Measurements from ENCODE around the gene IHH. TPM values are rescaled to one million over a fixed set of nuclear protein-coding genes. Genes with fewer than 3 reads are reported as not detected.
A peak's percentile ranks its signal among the peaks of the same experiment; 100 is the strongest.

Gene IHH
- total RNA-seq (2014; rRNA removed; shearing (Covaris generic)), result 0.10 TPM in 1 of 2 replicates, not detected in the other

DNA sequence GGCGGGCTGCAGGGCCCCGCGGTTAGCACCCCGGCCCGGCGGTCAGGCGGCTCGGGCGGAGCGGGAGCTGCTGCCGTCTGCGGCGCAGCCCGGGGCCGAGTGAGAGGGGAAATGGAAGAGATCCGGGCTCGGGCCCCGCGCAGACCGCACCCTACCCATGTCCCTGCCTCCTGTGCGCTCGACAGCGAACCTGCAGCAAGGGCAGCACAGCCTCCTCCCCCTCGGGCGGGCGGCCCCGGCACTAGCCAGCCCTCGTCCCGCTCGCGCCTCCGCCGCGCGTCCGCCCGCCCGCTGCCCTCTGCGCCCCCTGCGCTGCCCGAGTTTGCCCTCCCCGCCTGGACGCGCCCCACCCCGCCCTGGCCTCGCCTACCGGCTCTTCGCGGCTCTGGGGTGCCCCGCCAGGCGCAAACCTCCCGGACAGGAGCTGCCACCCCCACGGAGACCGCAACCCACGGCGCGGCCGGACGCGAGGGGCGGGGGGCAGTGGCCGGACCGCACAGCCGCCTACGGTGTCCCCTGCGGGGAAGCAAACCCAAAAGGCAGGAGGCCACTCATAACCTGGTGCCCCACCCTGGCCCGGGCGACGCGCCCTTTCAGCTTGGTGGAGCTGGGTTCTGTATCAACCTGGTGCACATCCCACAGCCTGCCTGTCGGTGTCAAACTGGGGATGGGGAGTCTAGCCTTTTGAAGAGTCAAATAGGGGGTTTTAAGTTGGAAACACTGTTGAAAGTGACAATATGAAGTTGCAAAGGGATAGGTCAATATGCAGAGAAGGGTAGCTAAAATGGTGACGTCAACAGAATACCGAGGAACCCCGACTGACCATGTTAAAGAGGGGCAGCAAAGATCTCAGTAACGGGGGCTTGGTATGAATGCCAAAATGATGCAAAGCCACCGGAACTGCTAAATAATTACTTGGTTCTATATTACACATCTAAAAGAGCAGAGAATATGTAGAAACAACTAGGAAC, at the start of gene IHH:
Gene IHH, minus strand, starts transcription at position 101 of the 971 bp plus-strand sequence. CDS start 454 bp downstream, outside the sequence.
- no peaks in the 10 kb centered on the region for H3K4me1 ChIP-seq
- no peaks in the 10 kb centered on the region for H3K36me3 ChIP-seq
- no peak within 1 kb of the TSS for H3K4me3 ChIP-seq
- H3K27ac ChIP-seq, result no peak within 1 kb of the TSS
- no peak for DNase-seq
- no peaks in the 10 kb centered on the region for H3K9me3 ChIP-seq (replicated peaks)
- H3K27me3 ChIP-seq, result no peaks in the 10 kb centered on the region

DNA sequence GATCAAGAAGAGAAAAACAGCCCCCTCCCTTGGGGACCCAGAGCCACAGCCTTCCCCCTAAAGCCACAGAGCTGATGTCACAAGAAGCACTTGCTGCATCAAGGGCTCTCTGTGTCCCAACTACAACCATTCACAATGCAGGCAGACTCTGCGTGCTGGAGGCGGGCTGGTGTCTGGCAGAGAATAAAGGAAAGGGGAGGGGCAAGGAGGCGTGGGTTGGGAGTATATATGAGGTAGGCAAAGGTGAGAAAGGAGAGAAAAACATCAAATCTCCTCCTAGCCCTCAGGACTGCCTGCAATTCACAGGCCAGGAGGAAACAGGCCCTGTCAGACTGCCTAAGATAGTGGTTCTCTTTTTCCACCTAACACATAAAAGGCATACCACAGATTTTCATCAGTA, 48.8 kb upstream of the IHH start:
- DNase-seq, result no peak
- H3K36me3 ChIP-seq, result no peaks in the 10 kb centered on the region
- H3K27me3 ChIP-seq, result no peaks in the 10 kb centered on the region
- no peaks in the 10 kb centered on the region for H3K9me3 ChIP-seq (replicated peaks)
- H3K27ac ChIP-seq, result no peak overlapping the region
- no peak overlapping the region for H3K4me3 ChIP-seq
- H3K4me1 ChIP-seq, result no peaks in the 10 kb centered on the region

DNA sequence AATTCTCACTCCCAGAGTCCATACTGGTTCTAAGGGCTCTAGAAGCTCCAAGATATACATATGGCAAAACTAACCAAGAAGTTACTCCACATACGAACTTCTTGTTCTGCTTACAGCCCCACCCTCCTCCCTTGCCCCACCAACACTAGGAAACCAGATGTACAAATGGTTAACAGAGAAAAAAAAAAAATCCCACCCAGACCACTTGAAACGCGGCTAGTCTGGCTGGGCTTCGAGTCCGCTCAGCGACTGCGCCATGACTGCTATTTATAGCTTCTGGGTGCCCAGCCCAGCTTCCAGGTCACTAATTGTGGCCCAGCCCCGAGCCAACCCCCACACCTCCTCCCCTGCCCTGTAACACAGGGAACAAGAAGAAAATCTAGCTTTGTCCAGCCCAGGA, 47.0 kb upstream of the IHH start:
- Histone ChIP-seq H3K9me3 (replicated peaks) (no peaks in the 10 kb centered on the region), H3K4me3 (no peak overlapping the region), H3K4me1 (no peaks in the 10 kb centered on the region), H3K36me3 (no peaks in the 10 kb centered on the region), H3K27me3 (no peaks in the 10 kb centered on the region), H3K27ac (no peak overlapping the region)
- no peak for DNase-seq

DNA sequence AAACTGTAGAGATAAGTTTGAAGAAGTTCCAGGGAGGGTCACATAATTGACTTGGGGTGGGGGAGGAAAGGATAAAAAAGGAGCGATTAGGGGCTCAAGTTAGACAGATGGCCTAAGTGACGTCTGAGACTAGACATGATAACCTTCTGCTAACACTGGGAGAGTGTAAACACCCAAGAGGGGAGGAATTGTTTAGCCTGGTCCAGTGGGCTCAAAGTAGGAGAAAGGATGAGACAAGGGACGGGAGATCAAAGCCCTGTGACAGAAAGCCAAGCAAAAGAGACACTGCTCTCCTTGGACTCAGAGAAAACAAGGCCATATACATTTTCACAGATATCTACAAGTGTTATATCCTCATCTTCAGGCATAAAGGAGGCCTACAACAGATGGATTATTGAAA, 45.5 kb upstream of the IHH start:
- no peak overlapping the region for H3K27ac ChIP-seq
- no peak for DNase-seq
- H3K27me3 ChIP-seq, result no peaks in the 10 kb centered on the region
- H3K36me3 ChIP-seq, result no peaks in the 10 kb centered on the region
- H3K4me1 ChIP-seq, result no peaks in the 10 kb centered on the region
- H3K9me3 ChIP-seq (replicated peaks), result no peaks in the 10 kb centered on the region
- H3K4me3 ChIP-seq, result no peak overlapping the region

DNA sequence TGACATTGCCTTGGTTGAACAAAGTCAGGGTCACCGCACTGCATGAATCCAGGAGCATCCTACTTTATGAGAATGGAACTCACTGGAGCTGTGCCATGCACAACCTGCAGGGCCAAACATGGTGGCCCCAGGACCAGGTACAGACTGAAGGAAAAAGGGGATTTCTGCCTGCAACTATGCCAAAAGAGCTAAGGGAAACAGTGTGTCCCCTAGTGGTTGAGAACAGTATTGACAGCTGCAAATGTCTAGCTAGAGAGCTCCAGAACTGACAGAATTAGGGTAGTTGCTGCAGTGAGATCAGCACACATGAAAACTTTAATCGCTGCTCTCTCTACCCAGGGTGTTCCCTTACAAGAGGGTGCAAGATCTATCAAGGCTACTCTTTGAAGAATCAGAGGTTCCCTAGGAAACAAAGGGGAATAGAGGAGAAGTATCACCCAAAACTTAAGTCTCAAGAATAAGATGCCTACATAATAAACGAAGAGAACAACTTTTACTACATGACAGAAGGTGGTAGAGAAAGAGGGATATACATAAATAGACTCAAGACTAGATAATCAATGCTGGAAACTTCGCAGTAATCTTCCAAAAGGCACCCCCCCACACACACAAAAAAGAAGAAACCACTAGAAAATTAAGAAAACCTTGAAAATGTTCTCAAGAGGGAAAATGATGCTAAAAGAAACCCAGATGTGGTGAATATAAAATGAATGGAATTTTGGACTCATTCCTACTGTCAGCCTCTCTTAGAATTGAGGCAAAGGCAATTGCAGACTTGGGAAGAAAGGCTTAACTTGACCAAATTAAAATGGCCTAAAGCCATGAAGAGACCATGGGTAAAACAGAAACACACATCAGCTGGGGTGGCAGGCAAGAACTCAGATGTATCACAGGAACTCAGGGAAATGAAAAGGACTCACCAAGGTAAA, 43.6 kb upstream of the IHH start:
- Histone ChIP-seq H3K27me3 (no peaks in the 10 kb centered on the region), H3K27ac (no peak overlapping the region), H3K36me3 (no peaks in the 10 kb centered on the region), H3K9me3 (replicated peaks) (no peaks in the 10 kb centered on the region), H3K4me3 (no peak overlapping the region), H3K4me1 (no peaks in the 10 kb centered on the region)
- peak; percentile 44 to 81 for DNase-seq

DNA sequence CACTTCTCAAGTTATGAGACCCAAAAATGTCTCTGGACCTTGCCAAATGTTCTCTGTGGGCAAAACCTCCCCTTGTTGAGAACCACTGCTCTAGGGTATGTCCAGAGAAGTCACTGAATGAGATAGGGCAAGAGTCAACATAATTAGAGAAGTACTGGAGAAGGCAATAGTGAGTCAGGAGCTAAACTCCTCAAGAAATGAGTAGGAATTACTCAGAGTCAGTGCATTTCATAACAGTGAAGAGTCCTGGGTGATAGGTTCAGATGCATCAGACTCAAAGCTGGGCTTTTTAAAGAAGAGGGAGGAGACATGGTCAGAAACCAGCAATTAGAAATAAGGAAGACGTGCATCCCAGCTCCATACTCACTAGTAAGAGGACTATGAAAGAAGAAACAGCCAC, 38.6 kb upstream of the IHH start:
- H3K27me3 ChIP-seq, result no peaks in the 10 kb centered on the region
- H3K36me3 ChIP-seq, result no peaks in the 10 kb centered on the region
- no peak for DNase-seq
- H3K4me3 ChIP-seq, result no peak overlapping the region
- no peak overlapping the region for H3K27ac ChIP-seq
- no peaks in the 10 kb centered on the region for H3K9me3 ChIP-seq (replicated peaks)
- H3K4me1 ChIP-seq, result peaks cover 8% of the 10 kb centered on the region

DNA sequence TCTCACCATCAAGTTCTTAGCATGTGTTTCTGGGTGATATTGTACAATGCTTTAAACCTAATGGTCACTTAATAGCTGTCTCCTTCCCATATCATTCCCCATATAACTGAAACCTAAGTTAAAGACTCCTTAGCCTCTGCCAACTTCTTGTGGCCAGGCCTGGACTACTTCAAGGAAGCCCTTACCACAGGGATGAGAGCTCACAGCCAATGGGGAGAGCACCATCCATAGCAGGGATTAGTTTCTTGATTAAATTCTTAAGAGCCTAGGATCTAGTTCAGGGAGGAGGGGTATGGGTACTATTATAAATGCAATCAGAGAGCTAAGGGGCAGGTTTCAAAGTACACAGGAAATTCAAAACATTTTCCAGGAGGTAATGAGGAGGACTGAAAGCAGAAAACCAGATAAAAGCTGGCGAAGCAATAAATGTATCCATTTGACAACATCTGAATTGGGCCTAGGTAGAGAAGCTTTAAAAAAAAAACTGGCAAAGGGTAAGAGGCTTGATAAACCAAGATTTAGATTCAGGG, 34.8 kb upstream of the IHH start:
- Histone ChIP-seq H3K27ac (no peak overlapping the region), H3K4me3 (no peak overlapping the region), H3K27me3 (no peaks in the 10 kb centered on the region), H3K9me3 (replicated peaks) (no peaks in the 10 kb centered on the region), H3K4me1 (peaks cover 18% of the 10 kb centered on the region), H3K36me3 (no peaks in the 10 kb centered on the region)
- no peak for DNase-seq

DNA sequence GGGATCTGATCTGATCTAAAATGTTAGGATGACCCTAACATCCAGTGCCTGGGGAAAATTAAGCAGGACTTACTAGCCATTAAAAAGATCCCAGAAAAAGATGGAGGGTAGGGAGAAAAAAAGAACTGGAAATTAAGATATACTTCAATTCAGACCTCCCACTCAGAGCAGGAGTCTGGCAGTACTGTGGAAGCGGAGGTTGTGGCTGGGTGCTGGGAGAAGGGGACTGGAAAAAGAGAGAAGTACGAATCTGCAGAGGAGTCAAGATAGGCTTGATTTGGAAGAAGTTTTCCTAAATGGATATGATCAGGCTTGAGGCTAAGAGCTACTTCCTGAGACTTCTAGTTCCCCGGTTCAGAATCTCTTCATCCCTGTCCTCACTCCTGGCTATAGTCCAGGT, 33.5 kb upstream of the IHH start:
- Histone ChIP-seq H3K4me3 (no peak overlapping the region), H3K27ac (no peak overlapping the region), H3K4me1 (peaks cover 18% of the 10 kb centered on the region), H3K9me3 (replicated peaks) (no peaks in the 10 kb centered on the region), H3K27me3 (no peaks in the 10 kb centered on the region), H3K36me3 (0 out of 2 replicates have a peak, but pooled peaks cover 2% of the 10 kb centered on the region)
- DNase-seq, result no peak

DNA sequence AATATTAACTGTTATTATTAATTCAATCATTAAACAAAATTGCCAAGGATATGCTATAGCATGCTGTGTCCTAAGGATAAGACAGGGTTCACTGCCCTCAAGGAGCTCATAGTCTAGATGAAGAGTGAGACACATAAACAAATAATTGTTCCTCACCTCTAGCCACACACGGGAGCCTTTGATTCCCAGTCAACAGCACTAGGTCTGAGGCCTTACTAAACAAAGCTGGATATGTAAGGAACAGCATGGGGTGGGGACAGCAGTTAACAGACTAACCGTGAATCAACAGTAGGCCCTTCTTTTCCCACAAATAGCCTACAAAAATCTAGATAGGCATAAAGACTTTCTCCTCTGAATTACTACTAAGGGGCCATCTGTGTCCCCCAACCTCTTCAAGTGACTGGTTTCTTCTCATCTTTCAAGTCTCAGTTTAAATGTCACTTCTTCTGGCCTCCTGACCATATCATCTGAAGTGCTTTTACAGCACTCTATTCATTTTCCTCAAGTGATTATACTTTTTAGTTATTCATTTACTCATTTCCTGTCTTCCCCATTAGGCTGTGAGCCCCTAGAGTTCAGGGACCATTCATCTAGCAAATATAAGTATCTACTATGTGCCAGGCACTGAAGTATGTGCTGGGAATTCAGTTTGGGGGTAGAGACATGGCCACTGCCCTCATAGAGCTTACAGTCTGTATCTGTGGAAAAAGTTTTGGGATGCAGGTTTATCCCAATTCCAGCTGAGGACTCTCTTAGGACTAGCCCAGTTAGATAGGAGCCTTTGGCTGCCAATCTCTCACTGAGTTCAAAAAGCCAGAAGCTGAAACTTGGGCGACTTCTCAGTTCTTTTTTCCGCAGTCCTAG, 29.9 kb upstream of the IHH start:
- Histone ChIP-seq H3K27ac (no peak overlapping the region), H3K27me3 (no peaks in the 10 kb centered on the region), H3K9me3 (replicated peaks) (0 out of 2 replicates have a peak, but pooled peaks cover 2% of the 10 kb centered on the region), H3K36me3 (0 out of 2 replicates have a peak, but pooled peaks cover 2% of the 10 kb centered on the region), H3K4me1 (peaks cover 40% of the 10 kb centered on the region), H3K4me3 (no peak overlapping the region)
- DNase-seq, result no peak

DNA sequence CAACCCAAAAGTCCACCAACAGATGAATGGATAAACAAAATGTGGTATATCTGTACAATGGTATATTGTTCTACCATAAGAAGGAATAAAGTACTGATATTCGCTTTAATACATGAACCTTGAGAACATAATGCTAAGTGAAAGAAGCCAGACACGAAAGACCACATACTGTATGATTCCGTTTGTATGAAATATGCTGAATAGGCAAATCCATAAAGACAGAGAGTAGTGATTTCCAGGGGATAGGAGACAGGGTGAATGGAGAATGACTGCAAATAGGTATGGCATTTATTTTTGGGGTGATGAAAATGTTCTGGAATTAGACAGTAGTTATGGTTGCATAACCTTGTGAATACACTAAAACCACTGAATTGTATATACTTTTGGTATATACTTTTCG, 28.6 kb upstream of the IHH start:
- Histone ChIP-seq H3K4me1 (peaks cover 40% of the 10 kb centered on the region), H3K27me3 (no peaks in the 10 kb centered on the region), H3K27ac (no peak overlapping the region), H3K36me3 (0 out of 2 replicates have a peak, but pooled peaks cover 2% of the 10 kb centered on the region), H3K9me3 (replicated peaks) (0 out of 2 replicates have a peak, but pooled peaks cover 2% of the 10 kb centered on the region), H3K4me3 (no peak overlapping the region)
- no peak for DNase-seq

DNA sequence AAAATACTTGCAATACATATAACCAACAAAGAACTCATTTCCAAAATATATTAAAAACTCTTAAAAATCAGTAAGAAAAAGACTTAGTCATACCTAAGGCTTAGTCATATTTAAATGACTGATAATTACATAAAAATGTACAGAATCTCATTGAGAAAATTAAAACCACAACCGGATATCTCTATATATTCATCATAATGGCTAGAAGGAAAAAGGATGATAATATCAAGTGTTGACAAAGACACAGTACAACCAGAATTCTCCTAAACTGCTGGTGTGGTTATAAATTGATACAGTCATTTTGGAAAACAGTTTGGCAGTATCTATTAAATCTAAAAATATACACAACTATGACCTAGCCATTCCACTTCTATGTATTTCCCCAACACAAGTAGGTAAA, 27.1 kb upstream of the IHH start:
- H3K9me3 ChIP-seq (replicated peaks), result 0 out of 2 replicates have a peak, but pooled peaks cover 2% of the 10 kb centered on the region
- H3K27ac ChIP-seq, result peak overlapping the region; percentile 100
- no peaks in the 10 kb centered on the region for H3K27me3 ChIP-seq
- 0 out of 2 replicates have a peak, but pooled peaks cover 2% of the 10 kb centered on the region for H3K36me3 ChIP-seq
- no peak for DNase-seq
- H3K4me1 ChIP-seq, result peaks cover 29% of the 10 kb centered on the region
- H3K4me3 ChIP-seq, result no peak overlapping the region

DNA sequence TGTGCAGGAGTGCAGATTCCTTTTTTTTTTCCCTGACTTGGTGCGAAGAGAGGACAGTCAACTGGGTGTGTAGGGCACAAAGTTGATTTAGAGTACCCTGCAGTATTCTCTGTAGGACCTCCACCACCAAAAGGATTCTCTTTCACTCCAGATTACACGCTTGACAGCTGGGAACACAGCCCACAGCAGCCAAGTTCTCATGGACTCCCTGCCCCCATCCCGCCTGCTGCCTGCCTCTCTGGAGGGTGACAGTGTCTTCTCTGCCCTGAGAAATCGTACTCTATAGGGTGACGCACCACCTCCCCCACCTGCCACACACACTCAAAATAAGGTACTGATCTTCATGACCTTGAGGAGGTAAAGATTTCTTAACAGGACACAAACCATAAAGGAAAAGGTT, 26.6 kb upstream of the IHH start:
- H3K27ac ChIP-seq, result peak overlapping the region; percentile 100
- 0 out of 2 replicates have a peak, but pooled peaks cover 2% of the 10 kb centered on the region for H3K9me3 ChIP-seq (replicated peaks)
- 0 out of 2 replicates have a peak, but pooled peaks cover 2% of the 10 kb centered on the region for H3K36me3 ChIP-seq
- peaks cover 29% of the 10 kb centered on the region for H3K4me1 ChIP-seq
- H3K27me3 ChIP-seq, result no peaks in the 10 kb centered on the region
- H3K4me3 ChIP-seq, result peak overlapping the region; percentile 38
- peak; percentile 97 to 99 for DNase-seq

DNA sequence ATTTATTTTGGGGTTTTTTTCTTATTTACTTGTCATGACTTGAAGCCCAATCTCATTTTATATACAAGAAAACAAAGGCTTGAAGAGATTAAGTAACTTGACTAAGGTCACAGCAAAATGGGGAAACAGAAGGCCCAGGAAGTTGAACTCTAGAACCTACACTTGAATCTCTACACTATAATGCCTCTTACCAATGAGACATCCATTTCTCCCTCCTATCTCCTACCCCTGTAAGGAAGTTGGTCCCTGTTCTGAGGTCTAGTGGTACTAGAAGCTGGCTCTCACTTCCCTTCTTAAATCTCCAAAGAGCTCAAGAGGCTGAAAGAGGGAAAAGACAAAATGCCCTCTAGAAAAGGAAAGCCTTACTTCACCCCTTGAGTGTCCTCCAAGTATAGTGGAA, 25.5 kb upstream of the IHH start:
- no peak for DNase-seq
- H3K36me3 ChIP-seq, result 0 out of 2 replicates have a peak, but pooled peaks cover 2% of the 10 kb centered on the region
- H3K27me3 ChIP-seq, result no peaks in the 10 kb centered on the region
- peak overlapping the region; percentile 100 for H3K27ac ChIP-seq
- H3K9me3 ChIP-seq (replicated peaks), result 0 out of 2 replicates have a peak, but pooled peaks cover 2% of the 10 kb centered on the region
- peaks cover 29% of the 10 kb centered on the region for H3K4me1 ChIP-seq
- H3K4me3 ChIP-seq, result peak overlapping the region; percentile 38

Data from SJCRH30 (cell line).